Natural killer cell treated with Interleukin-12 subunit alpha and Interleukin-12 subunit beta and Interleukin-15 and Interleukin-18, amount 100 ng/mL, for 72 hours (primary cell): ENCODE results near the gene ENPP7. TPM values are rescaled to one million over a fixed set of nuclear protein-coding genes. Genes with fewer than 3 reads are reported as not detected.
"Not testable (repeated sequence)": the region's sequence is repeated elsewhere in the genome, so short reads cannot be mapped to it uniquely, and the experiment has no call there.

Experiments
- ATAC-seq, 2 donors: fragments of 150-1000 bp; cut with Tn5 transposase in 1 of 2; sonication (Bioruptor Pico), chemical (Tn5 transposase) in 1 of 2; 2 replicates each; pipeline ENCODE4 v1.10.0; 2021
- DNase-seq: peaks from one replicate; pipeline ENCODE4 v3.0.0; 2022; ENCODE audit warnings: low spot score
- H3K27ac Mint-ChIP-seq, 2 donors: 1 replicate in 1 of 2; 2 replicates in 1 of 2; pipeline ENCODE4 v1.8.0; 2022; ENCODE audit warnings: mixed read lengths in 2 of 2, mild to moderate bottlenecking in 1 of 2, moderate library complexity in 1 of 2
- H3K27me3 Mint-ChIP-seq, 2 donors: 1 replicate in 1 of 2; 2 replicates in 1 of 2; pipeline ENCODE4 v1.8.0; 2022; ENCODE audit warnings: mixed read lengths in 2 of 2
- H3K36me3 Mint-ChIP-seq: one replicate; pipeline ENCODE4 v1.8.0; 2022; ENCODE audit warnings: mixed read lengths
- H3K4me1 Mint-ChIP-seq, 2 donors: 1 replicate in 1 of 2; 2 replicates in 1 of 2; pipeline ENCODE4 v1.8.0; 2022; ENCODE audit warnings: low read depth in 2 of 2, mixed read lengths in 2 of 2, mild to moderate bottlenecking in 1 of 2
- H3K4me3 Mint-ChIP-seq: one replicate; pipeline ENCODE4 v1.8.0; 2022; ENCODE audit warnings: mixed read lengths
- H3K9me3 Mint-ChIP-seq: 2 replicates; pipeline ENCODE4 v1.8.0; 2022; ENCODE audit warnings: mixed read lengths
- total RNA-seq, 2 donors: library from RNA; stranded (reverse); gene quantifications; one replicate each; pipeline ENCODE4 v1.2.3, GENCODE V29; 2022

ENPP7 gene
- total RNA-seq, 2 donors from 2014 or later: 0.14 TPM; not detected in 1

DNA sequence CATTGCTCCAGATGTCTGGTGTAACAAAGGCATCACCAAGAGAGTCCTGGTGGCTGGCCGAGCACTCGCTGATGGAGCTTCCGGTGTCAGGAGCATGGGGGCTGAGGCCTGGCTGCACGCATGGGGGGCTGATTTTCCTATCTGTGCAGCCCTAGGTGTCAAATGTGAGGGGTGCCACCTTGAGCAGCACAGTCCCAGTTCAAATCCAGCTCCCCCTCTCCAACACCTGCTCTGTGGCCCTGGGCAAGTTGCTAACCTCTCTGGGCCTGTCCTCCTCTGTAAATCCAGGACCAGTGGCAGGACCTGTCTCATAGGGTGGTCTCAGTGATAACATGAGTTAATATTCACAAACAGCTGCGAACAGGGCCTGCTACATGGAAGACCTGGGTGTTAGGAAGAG is 12.9 kb downstream of the ENPP7 start:
- DNase-seq: no peak
- ATAC-seq: no peak
- no peaks in the 10 kb centered on the region for H3K9me3 Mint-ChIP-seq
- no peak overlapping the region for H3K4me3 Mint-ChIP-seq
- H3K36me3 Mint-ChIP-seq: no peaks in the 10 kb centered on the region
- H3K27me3 Mint-ChIP-seq: peaks cover 24 to 27% of the 10 kb centered on the region in 2 donors
- peaks cover 5 to 10% of the 10 kb centered on the region in 2 donors for H3K4me1 Mint-ChIP-seq
- no peak overlapping the region for H3K27ac Mint-ChIP-seq

DNA sequence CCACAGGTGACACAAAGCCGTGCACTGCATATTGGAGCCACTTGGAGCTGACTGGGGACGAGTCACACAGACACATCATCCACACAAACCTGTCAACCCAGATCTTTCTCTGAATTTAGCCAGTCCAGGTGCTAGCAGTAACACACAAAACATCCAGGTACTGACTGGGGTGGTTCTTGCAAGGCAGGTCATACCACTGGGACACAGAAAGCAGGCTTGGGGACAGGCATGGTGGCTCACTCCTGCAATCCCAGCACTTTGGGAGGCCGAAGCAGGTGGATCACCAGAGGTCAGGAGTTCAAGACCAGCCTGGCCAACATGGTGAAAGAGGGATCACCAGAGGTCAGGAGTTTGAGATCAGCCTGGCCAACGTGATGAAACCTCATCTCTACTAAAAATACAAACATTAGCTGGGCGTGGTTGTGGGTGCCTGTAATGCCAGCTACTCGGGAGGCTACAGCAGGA is 14.9 kb downstream of the ENPP7 start:
- H3K9me3 Mint-ChIP-seq: no peaks in the 10 kb centered on the region
- no peak overlapping the region for H3K27ac Mint-ChIP-seq
- H3K4me3 Mint-ChIP-seq: no peak overlapping the region
- peaks cover 5 to 10% of the 10 kb centered on the region in 2 donors for H3K4me1 Mint-ChIP-seq
- ATAC-seq (no peak), DNase-seq (no peak)
- H3K27me3 Mint-ChIP-seq: peaks cover 11 to 13% of the 10 kb centered on the region in 2 donors
- no peaks in the 10 kb centered on the region for H3K36me3 Mint-ChIP-seq

DNA sequence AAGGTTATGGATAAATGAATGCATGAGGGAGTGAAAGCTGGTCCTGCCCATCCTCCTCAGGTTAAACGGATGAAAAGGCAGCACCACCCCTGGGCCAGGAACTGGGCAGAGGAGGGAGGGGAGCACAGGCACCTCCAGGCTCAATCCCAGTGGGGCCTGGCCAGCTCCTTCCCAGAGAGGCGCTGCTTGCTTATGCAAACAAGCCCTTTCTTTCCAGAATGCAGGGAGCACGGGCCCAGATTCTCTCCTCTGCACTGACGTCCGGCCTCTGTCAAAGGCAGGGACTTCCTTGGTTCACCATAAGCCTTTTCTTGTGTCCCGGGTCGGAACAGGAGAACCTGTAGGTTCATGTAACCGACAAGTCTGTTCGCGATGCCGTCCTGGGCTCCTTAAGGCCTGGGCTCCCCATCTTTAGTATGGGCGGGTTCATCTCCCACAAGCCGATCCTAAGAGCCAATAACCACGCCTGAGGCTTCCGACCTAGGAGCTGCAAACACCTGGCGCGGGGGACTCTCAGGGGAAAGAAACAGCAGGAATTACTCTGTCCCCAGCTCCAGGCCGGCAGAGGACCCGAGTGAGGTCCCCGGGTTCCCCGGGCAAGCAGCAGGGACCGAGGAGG is 16.3 kb downstream of the ENPP7 start:
- Mint-ChIP-seq H3K4me3 (no peak overlapping the region), H3K36me3 (no peaks in the 10 kb centered on the region), H3K27ac (no peak overlapping the region), H3K9me3 (no peaks in the 10 kb centered on the region), H3K4me1 (peaks cover 5 to 10% of the 10 kb centered on the region in 2 donors), H3K27me3 (peaks cover 20% of the 10 kb centered on the region in 2 donors)
- DNase-seq (no peak), ATAC-seq (no peak)

DNA sequence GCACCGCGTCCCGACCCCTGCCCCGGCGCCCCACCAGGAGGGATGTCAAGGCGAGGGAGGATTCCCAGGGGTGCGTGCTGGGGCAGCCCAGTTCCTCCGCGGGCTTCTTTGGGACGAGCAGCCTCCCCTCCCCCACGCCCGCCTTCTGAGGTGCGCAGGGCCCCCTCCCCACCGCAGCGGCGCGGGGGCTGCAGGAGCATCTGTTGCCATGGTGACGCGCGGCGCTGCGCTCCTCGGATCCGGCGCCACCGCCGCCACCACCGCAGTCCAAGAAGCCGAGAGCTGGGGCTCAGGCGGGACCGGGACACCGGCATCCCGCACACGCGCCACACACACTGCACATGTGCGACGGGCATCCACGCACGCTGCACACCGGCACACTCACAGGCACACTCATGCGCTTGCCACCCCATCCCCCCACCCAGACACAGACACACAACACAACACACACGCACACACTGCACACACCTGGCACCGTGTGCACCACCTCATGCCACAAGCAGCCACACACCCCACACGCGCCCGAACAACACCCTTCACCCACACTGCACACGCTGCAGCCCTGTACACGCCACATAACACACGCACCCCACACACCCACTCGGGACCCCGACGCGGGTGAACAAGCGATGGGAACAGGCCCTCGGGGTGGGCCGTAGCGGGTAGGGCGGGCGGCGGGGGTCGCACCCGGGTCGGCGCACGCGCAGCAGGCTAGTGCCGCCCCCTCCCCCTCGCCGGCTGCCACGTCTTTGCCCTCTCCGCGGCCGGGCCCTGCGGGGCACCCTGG is 17.0 kb downstream of the ENPP7 start:
- no peaks in the 10 kb centered on the region for H3K9me3 Mint-ChIP-seq
- ATAC-seq (peak in 1 of 2 donors; percentile 21), DNase-seq (no peak)
- no peak overlapping the region for H3K4me3 Mint-ChIP-seq
- H3K4me1 Mint-ChIP-seq: peaks cover 5 to 10% of the 10 kb centered on the region in 2 donors
- H3K36me3 Mint-ChIP-seq: no peaks in the 10 kb centered on the region
- H3K27me3 Mint-ChIP-seq: peaks cover 20% of the 10 kb centered on the region in 2 donors
- H3K27ac Mint-ChIP-seq: no peak overlapping the region

DNA sequence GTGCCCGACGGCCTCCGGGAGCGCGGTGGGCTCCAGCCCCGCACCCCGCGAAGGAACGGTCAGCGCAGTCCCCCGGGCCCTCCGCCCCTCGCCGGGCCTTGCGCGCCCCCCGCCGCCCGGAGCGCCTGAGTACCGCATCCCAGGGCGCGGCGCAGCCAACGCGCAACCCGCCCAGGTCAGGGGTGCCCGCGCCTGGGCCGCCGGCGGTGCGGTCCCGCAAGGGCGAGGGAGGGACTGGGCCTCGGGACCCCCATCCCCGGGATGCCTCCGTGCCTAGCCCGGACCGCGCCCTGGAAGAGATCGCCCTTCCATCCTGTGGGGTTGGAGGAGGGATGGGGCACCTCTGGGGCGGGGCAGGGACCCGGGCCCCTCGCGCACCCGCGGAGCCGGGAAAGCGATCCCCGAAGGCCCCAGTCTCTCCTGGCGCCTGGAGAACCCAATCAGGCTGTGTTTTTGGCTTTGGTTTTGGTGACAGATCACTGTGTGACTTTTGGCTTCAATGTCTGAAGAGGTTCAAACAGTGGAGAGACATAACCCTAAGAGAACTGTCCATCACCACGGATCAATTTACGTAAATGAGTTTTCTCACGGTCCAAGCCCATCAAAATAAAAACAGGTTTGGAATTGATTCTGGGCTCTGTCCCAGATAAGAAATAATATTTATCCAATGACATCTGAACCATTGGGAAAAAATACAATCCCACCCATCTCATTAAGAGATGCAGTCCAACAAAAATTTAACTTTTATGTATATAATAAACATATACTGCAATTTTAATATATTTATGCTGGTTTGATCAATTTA is 17.8 kb downstream of the ENPP7 start:
- DNase-seq (no peak), ATAC-seq (peak in 1 of 2 donors; percentile 13)
- Mint-ChIP-seq H3K27me3 (peaks cover 20% of the 10 kb centered on the region in 2 donors), H3K36me3 (no peaks in the 10 kb centered on the region), H3K4me1 (peaks cover 5 to 10% of the 10 kb centered on the region in 2 donors), H3K9me3 (no peaks in the 10 kb centered on the region), H3K27ac (no peak overlapping the region), H3K4me3 (no peak overlapping the region)

DNA sequence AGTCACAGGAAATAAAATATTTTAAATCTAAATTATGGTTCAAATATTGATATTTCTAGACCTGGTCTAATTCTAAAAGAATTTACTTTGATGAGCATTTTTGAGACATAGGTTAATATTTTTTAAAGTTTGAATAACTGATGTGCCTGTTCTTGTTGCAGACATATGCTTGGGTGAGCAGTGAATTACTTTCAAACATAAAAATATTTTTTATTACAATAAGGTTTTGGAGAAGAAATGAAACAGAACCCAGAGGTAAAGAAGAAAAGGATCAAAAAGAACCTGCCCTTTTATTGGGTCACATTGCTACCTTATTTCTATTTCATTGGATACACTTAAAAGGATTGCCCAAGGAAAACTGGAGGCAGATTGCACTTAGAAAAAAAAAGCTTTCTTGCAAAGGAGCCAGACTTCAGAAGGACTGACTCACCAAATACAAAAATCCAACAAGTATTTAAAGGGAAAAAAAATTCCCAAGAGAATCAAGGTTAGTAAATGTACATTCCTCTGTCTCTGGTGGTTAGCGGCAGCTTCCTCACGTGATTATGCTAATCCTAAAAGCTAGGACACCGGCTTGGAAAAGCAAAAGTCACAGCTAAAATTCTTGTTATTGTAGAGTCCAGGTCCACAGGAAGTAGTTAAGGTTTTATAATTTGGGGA is 18.5 kb downstream of the ENPP7 start:
- Mint-ChIP-seq H3K36me3 (no peaks in the 10 kb centered on the region), H3K9me3 (no peaks in the 10 kb centered on the region), H3K27me3 (peaks cover 20 to 22% of the 10 kb centered on the region in 2 donors), H3K4me1 (peaks cover 5 to 10% of the 10 kb centered on the region in 2 donors), H3K27ac (no peak overlapping the region), H3K4me3 (no peak overlapping the region)
- ATAC-seq: no peak
- DNase-seq: no peak

DNA sequence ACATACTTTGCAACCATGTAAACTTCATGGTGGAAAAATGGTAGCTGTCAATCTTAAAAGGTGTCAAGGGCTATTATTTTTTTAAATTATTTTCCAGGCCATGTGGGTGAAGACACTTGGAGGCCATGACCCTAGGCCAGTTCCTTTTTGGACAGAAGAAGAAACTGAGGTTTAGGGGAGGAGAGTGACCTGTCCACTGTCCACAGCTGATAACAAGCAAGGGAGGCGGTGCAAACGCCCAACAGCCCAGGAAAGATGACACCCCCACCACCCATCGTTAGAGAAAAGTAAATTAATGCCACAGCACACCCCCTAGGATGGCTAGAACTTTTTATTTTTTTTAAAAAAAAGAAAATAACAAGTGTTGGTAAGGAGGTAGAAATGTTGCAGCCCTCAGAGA is 19.2 kb downstream of the ENPP7 start:
- no peak for DNase-seq
- H3K9me3 Mint-ChIP-seq: no peaks in the 10 kb centered on the region
- H3K4me1 Mint-ChIP-seq: peaks cover 5 to 10% of the 10 kb centered on the region in 2 donors
- H3K27ac Mint-ChIP-seq: no peak overlapping the region
- ATAC-seq: no peak
- H3K36me3 Mint-ChIP-seq: no peaks in the 10 kb centered on the region
- peaks cover 20 to 23% of the 10 kb centered on the region in 2 donors for H3K27me3 Mint-ChIP-seq
- H3K4me3 Mint-ChIP-seq: no peak overlapping the region

DNA sequence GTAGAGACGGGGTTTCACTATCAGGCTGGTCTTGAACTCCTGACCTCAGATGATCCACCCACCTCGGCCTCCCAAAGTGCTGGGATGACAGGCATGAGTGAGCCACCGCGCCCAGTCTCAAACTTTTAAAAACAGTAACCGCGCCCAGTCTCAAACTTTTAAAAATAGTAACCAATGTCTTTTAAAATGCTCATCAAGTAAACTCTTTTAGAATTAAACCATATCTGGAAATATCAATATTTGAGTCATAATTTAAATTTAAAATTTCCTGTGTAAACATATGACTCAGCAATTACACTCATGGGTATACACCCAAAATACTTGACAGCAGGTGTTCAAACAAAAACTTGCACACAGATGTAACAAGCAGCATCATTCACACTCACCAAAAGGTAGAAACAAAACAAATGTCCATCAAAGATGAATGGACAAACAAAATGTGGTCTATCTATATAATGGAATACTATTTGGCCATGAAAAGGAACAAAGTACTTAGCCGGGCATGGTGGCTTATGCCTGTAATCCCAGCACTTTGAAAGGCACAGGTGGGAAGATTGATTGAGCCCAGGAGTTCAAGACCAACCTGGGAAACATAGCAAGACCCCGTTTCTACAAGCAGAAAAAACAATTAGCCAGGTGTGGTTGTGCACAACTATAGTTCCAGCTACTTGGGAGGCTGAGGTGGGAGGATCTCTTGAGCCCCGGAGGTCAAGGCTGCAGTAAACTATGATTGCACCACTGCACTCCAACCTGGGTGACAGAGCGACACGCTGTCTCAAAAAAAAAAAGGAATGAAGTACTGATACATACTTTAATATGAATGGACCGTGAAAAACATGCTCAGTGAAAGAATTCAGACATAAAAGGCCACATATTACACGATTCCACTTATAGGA is 20.2 kb downstream of the ENPP7 start:
- no peak overlapping the region for H3K27ac Mint-ChIP-seq
- peaks cover 15 to 19% of the 10 kb centered on the region in 2 donors for H3K27me3 Mint-ChIP-seq
- H3K36me3 Mint-ChIP-seq: no peaks in the 10 kb centered on the region

DNA sequence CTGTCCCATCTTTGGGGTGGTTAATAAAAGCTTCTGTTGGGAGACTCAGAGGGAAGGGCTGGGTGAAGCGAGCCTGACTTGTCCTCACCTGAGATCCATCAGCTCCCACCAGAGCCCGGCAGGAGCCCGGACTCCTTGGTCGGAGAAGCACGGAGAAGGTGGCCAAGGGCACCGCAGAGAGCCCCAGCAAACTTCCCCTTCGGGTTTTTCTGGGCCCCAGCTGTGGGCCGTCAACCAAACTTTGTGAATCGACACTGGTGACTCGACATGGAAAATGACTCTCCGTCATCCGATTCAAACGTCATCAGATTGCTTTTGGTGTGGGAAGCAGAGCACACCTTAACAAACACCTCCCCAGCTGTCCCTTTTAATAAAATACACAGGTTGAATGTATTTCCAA is 21.4 kb downstream of the ENPP7 start:
- DNase-seq (no peak), ATAC-seq (no peak)
- no peaks in the 10 kb centered on the region for H3K36me3 Mint-ChIP-seq
- peaks cover 0 to 4% of the 10 kb centered on the region in 2 donors for H3K4me1 Mint-ChIP-seq
- peaks cover 15 to 19% of the 10 kb centered on the region in 2 donors for H3K27me3 Mint-ChIP-seq
- no peaks in the 10 kb centered on the region for H3K9me3 Mint-ChIP-seq
- H3K27ac Mint-ChIP-seq: no peak overlapping the region
- no peak overlapping the region for H3K4me3 Mint-ChIP-seq

More for the DNA sequence above, 20.2 kb downstream of the ENPP7 start:
- no peak overlapping the region for H3K4me3 Mint-ChIP-seq
- ATAC-seq: no peak
- peaks cover 0 to 7% of the 10 kb centered on the region in 2 donors for H3K4me1 Mint-ChIP-seq
- H3K9me3 Mint-ChIP-seq: no peaks in the 10 kb centered on the region
- DNase-seq: no peak

DNA sequence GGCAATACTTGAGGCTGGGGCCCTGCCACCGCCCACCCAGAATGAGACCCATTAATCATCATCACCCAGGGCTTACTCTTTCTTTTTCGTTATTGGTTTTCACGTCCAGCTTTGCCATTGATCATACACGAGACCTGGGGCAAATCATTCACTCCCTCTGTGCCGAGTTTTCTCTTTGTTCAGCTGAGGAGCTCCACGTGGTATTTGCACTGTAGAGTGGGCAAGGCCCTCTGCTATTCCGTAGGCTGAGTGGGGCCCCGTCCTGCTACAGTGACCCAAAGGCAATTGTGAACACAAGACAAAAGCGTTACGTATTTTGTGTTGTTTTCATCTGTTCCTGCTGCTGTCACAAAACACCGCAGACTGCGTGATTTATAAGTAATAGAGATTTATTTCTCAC is 23.6 kb downstream of the ENPP7 start:
- Mint-ChIP-seq H3K27me3 (peaks cover 15 to 21% of the 10 kb centered on the region in 2 donors), H3K9me3 (no peaks in the 10 kb centered on the region), H3K36me3 (no peaks in the 10 kb centered on the region), H3K27ac (no peak overlapping the region), H3K4me3 (no peak overlapping the region), H3K4me1 (no peaks in the 10 kb centered on the region)
- no peak for ATAC-seq
- no peak for DNase-seq

DNA sequence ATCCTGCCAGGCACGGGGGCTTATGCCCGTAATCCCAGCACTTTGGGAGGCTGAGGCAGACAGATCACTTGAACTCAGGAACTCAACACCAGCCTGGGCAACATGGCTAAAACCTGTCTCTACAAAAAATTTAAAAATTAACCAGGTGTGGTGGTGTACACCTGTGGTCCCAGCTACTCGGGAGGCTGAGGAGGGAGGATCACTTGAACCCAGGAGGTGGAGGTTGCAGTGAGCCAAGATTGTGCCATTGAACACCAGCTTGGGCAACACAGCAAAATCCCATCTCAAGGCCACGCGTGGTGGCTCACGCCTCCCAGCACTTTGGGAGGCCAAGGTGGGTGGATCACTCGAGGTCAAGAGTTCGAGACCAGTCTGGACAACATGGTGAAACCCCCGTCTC is 24.2 kb downstream of the ENPP7 start:
- H3K27ac Mint-ChIP-seq, ATAC-seq, DNase-seq, H3K9me3 Mint-ChIP-seq, H3K4me3 Mint-ChIP-seq, H3K4me1 Mint-ChIP-seq, H3K36me3 Mint-ChIP-seq: not testable (repeated sequence)
- peaks cover 9 to 19% of the 10 kb centered on the region in 2 donors for H3K27me3 Mint-ChIP-seq

DNA sequence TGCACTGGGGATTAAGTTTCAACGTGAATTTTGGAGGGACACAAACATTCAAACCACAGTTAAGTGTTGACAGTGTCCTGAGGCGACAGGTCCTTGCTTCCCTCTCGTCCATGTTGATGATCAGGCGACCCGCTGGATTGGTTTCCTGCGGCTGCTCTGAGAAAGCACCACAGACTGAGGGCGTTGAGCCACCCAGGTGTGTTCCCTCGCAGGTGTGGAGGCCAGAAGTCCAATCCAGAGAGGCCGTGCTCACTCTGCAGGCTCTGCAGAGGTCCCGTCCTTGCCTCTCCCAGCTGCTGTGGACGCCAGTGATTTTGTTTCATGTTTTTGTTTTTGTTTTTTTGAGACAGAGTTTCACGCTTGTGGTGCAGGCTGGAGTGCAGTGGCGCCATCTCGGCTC is 24.8 kb downstream of the ENPP7 start:
- Mint-ChIP-seq H3K4me1 (no peaks in the 10 kb centered on the region), H3K4me3 (no peak overlapping the region), H3K9me3 (no peaks in the 10 kb centered on the region), H3K36me3 (no peaks in the 10 kb centered on the region), H3K27ac (no peak overlapping the region), H3K27me3 (peaks cover 8 to 19% of the 10 kb centered on the region in 2 donors)
- ATAC-seq (no peak), DNase-seq (no peak)
